K562 treated with DMSO at 1 percent for 12 hours (cell line): ENCODE measurements around the gene BLVRA. TPM values are rescaled to one million over a fixed set of nuclear protein-coding genes. Genes with fewer than 3 reads are reported as not detected.

Experiments used
- total RNA-seq: library from RNA; unstranded; fragments of 300-600 nt; gene quantifications from 2 replicates; pipeline ENCODE4 v1.2.3, GENCODE V29; 2022; ENCODE audit not compliant: insufficient read depth

BLVRA gene, protein sequence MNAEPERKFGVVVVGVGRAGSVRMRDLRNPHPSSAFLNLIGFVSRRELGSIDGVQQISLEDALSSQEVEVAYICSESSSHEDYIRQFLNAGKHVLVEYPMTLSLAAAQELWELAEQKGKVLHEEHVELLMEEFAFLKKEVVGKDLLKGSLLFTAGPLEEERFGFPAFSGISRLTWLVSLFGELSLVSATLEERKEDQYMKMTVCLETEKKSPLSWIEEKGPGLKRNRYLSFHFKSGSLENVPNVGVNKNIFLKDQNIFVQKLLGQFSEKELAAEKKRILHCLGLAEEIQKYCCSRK
- 128 and 137 TPM in 2 replicates for total RNA-seq

DNA sequence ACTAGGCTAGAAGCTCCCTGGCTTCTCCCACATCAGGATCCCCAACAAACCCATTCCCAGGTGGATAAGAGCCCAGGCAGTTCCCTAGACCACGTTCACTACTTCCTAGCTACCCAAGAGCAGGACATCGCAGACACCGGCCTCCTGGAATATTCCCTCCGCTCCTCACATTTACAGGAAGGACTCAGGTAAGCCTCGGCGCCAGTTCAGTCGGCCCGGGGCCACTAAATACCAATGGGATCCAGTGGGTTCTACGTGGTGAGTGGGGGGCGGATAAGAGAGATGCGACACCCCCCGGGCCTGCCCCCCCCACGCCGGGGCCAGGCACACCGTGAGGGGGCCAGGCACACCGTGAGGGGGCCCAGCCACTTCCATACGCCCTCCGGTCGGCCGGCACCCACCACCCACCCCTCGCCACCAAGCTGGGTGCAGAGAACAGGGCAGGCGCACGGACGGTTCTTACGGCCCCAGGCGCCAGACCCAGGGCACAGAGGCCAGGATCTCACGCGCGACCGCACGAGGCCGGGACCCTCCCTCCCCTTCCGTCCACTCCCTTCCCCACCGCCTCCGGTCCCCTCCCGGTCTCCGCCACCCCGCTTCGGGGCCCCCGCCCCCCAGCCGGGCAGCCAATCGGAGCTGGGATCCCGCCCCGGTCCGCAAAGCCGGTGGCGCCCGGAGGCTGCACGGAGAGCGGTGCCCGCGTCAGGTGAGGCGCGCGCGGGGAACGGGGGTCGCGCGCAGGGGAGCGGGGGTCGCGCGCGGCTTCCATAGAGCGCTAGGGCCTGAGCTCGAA lies at the start of gene BLVRA:
TSS of gene BLVRA (plus strand) at position 652 of the 793 bp plus-strand sequence. CDS start 12,479 bp downstream, outside the sequence.

DNA sequence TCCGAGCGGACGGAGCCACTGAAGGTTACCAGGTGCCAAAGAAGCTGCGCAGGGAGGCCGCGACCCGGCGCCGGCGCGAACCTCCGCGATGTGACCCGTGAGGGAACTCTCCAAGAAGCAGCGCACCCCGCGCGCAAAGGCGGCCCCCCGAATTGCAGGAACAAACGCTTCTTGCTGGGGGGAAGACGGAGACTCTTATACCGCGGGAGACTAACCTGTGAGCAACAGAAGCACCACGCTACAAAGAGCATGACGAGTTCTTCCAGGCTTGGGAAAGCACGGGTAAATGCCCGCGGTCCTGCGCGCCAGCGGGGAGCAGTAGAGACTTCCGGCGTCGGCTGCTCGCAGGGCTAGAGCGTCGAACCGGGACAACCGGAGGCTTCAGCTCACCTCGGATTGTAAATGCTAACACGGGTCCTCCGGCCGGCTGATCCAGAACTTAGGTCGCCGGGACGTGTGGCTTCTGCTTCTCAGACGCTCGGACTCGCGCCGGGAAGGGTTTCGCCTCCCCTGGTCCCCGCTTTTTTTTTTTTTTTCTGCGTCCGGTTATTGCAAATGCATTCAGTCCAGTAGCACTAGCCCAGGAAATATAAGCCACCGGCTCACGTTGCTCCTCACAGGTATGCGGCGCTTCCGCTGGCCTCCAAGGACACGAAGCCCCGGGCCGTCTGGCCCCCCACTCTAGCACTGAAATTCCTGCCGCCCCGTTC lies 29.1 kb upstream of the BLVRA start, which contains the start of gene COA1:
TSS of gene COA1 (minus strand) at position 310 of the 710 bp plus-strand sequence. CDS start 80,909 bp downstream, outside the sequence.

Other genes with a start within 250 kb of the BLVRA start
- 13.4 and 22.3 TPM in 2 replicates for gene STK17A, start 175.6 kb upstream of the BLVRA start, total RNA-seq
- gene COA1, start 29.2 kb upstream of the BLVRA start, total RNA-seq = 127 and 131 TPM in 2 replicates
- 231 and 338 TPM in 2 replicates for gene MRPS24, start 110.8 kb downstream of the BLVRA start, total RNA-seq
- 10.5 and 25.6 TPM in 2 replicates for gene URGCP, start 147.9 kb downstream of the BLVRA start, total RNA-seq
- 7.4 and 19.1 TPM in 2 replicates for gene UBE2D4, start 167.8 kb downstream of the BLVRA start, total RNA-seq
- gene SPDYE1, start 239.2 kb downstream of the BLVRA start, total RNA-seq = not detected in 2 replicates